H1 (cell line): Measurements from ENCODE around the gene CUX1. TPM values are rescaled to one million over a fixed set of nuclear protein-coding genes. Genes with fewer than 3 reads are reported as not detected.

Source experiments
- CTCF ChIA-PET: fragments of 300-600 bp; sonication (Branson Sonifier 250); formaldehyde crosslinking; loops from one replicate; lab custom pipeline; 2021; ENCODE audit not compliant: partially characterized antibody; lab: Charles Lee
- POLR2A ChIA-PET: fragments of 300-600 bp; sonication (Branson Sonifier 250); formaldehyde crosslinking; loops from one replicate; lab custom pipeline; 2021; ENCODE audit warnings: inconsistent platforms; ENCODE audit not compliant: partially characterized antibody; lab: Charles Lee
- DNase-seq, 2 experiments: peaks; one replicate each; pipeline versions ENCODE4 v3.0.0 to v3.0.0-alpha.2; 2010 to 2022; ENCODE audit warnings: low spot score in 2 of 2, low read depth in 1 of 2, mixed read lengths in 1 of 2
- FAIRE-seq: peaks from 2 replicates; lab custom pipeline; 2011; peaks lifted over from hg19 to GRCh38; lab: Jason Lieb, UNC
- H2AFZ ChIP-seq: 2 replicates; pipeline ENCODE4 v1.8.1; 2012; ENCODE audit warnings: low read length, inconsistent platforms
- H2AK5ac ChIP-seq: 2 replicates; pipeline ENCODE4 v1.6.1; 2013; ENCODE audit warnings: low read depth, low read length
- H2BK120ac ChIP-seq: replicated peaks from 2 replicates; pipeline ENCODE3; 2013; ENCODE audit warnings: low read depth, low read length, inconsistent platforms
- H2BK12ac ChIP-seq: 2 replicates; pipeline ENCODE4 v1.6.1; 2013; ENCODE audit warnings: low read depth, low read length
- H2BK15ac ChIP-seq: 2 replicates; pipeline ENCODE4 v1.6.1; 2013; ENCODE audit warnings: low read length
- H2BK20ac ChIP-seq: 2 replicates; pipeline ENCODE4 v1.6.1; 2013; ENCODE audit warnings: low read length
- H2BK5ac ChIP-seq: 2 replicates; pipeline ENCODE4 v1.6.1; 2013; ENCODE audit warnings: low read depth, low read length
- H3K14ac ChIP-seq: 2 replicates; pipeline ENCODE4 v1.6.1; 2013; ENCODE audit warnings: inconsistent platforms; ENCODE audit not compliant: insufficient read length
- H3K18ac ChIP-seq: 2 replicates; pipeline ENCODE4 v1.6.1; 2013; ENCODE audit warnings: low read length; ENCODE audit errors: extremely low read depth
- H3K23ac ChIP-seq: 2 replicates; pipeline ENCODE4 v1.6.1; 2013; ENCODE audit warnings: inconsistent platforms; ENCODE audit not compliant: insufficient read length
- H3K23me2 ChIP-seq: 2 replicates; pipeline ENCODE4 v1.6.1; 2013; ENCODE audit warnings: low read depth, low read length
- H3K27ac ChIP-seq: 2 replicates; pipeline ENCODE4 v1.6.1; 2011; ENCODE audit warnings: low read depth, low read length, inconsistent platforms
- H3K27me3 ChIP-seq, 4 experiments: replicated peaks in 1 of 4; 1 replicate in 1 of 4; 2 replicates in 3 of 4; pipeline versions ENCODE4 v1.6.1 to v1.8.1; 2011 to 2013; ENCODE audit warnings: low read length in 3 of 4, mild to moderate bottlenecking in 3 of 4, inconsistent platforms in 2 of 4, mixed read lengths in 2 of 4, moderate library complexity in 1 of 4; ENCODE audit not compliant: control insufficient read depth in 3 of 4, insufficient read depth in 3 of 4; ENCODE audit errors: extremely low read depth in 1 of 4
- H3K36me3 ChIP-seq, 4 experiments: 2 replicates each; pipeline versions ENCODE4 v1.6.1 to v1.8.1; 2011 to 2013; ENCODE audit warnings: mild to moderate bottlenecking in 4 of 4, low read length in 3 of 4, moderate library complexity in 2 of 4, control low read depth in 1 of 4, inconsistent platforms in 1 of 4; ENCODE audit not compliant: insufficient read depth in 4 of 4, control insufficient read depth in 2 of 4
- H3K4ac ChIP-seq: replicated peaks from 2 replicates; pipeline ENCODE3; 2013; ENCODE audit warnings: low read length, low read depth, mixed read lengths, inconsistent platforms; ENCODE audit not compliant: insufficient read length
- H3K4me1 ChIP-seq, 4 experiments: replicated peaks in 1 of 4; 1 replicate in 1 of 4; 2 replicates in 3 of 4; pipeline versions ENCODE4 v1.6.1 to v1.8.1; 2011 to 2013; ENCODE audit warnings: low read length in 3 of 4, inconsistent platforms in 2 of 4, mixed read lengths in 1 of 4; ENCODE audit not compliant: insufficient read depth in 4 of 4, control insufficient read depth in 3 of 4
- H3K4me2 ChIP-seq, 2 experiments: 2 replicates each; pipeline versions ENCODE4 v1.6.1 to v1.8.1; 2011 to 2013; ENCODE audit warnings: low read depth in 2 of 2, low read length in 2 of 2, control low read depth in 1 of 2, inconsistent platforms in 1 of 2, mild to moderate bottlenecking in 1 of 2; ENCODE audit not compliant: insufficient read depth in 1 of 2
- H3K4me3 ChIP-seq, 4 experiments: fragments of 200-600, 300-600 bp in 1 of 4; sonication (generic), shearing (Covaris generic), sonication (Bioruptor Twin) in 1 of 4; 2 replicates each; pipeline versions ENCODE4 v1.5.1 to v1.8.1; 2011 to 2016; ENCODE audit warnings: low read length in 4 of 4, low read depth in 3 of 4, control low read depth in 2 of 4, inconsistent platforms in 2 of 4, mild to moderate bottlenecking in 2 of 4, mixed read lengths in 1 of 4, moderate library complexity in 1 of 4; ENCODE audit not compliant: insufficient read depth in 2 of 4; ENCODE audit errors: extremely low read depth in 1 of 4
- H3K56ac ChIP-seq: replicated peaks from 2 replicates; pipeline ENCODE3; 2013; ENCODE audit warnings: low read depth, mild to moderate bottlenecking, mixed read lengths, low read length, inconsistent platforms; ENCODE audit not compliant: insufficient read length
- H3K79me1 ChIP-seq: 2 replicates; pipeline ENCODE4 v1.6.1; 2013; ENCODE audit warnings: low read depth, low read length, control low read depth
- H3K79me2 ChIP-seq, 2 experiments: 2 replicates each; pipeline versions ENCODE4 v1.6.1 to v1.8.1; 2012 to 2013; ENCODE audit warnings: low read length in 2 of 2, mild to moderate bottlenecking in 2 of 2, inconsistent platforms in 1 of 2; ENCODE audit not compliant: insufficient read depth in 2 of 2, control insufficient read depth in 1 of 2
- H3K9ac ChIP-seq, 4 experiments: replicated peaks in 1 of 4; 1 replicate in 1 of 4; 2 replicates in 3 of 4; pipeline versions ENCODE4 v1.6.1 to v1.8.1; 2011 to 2013; ENCODE audit warnings: low read depth in 3 of 4, low read length in 3 of 4, control low read depth in 2 of 4, mild to moderate bottlenecking in 2 of 4, moderate library complexity in 2 of 4, inconsistent platforms in 1 of 4; ENCODE audit errors: extremely low read depth in 1 of 4
- H3K9me3 ChIP-seq, 2 experiments: 2 replicates each; pipeline versions ENCODE4 v1.6.1 to v1.8.1; 2012 to 2013; ENCODE audit warnings: mild to moderate bottlenecking in 2 of 2, moderate library complexity in 2 of 2, control low read depth in 1 of 2, inconsistent platforms in 1 of 2, low read depth in 1 of 2, low read length in 1 of 2, mixed read lengths in 1 of 2; ENCODE audit not compliant: insufficient read depth in 2 of 2
- H4K20me1 ChIP-seq, 2 experiments: replicated peaks in 1 of 2; 2 replicates each; pipeline versions ENCODE3 to v1.8.1; 2011 to 2013; ENCODE audit warnings: inconsistent platforms in 2 of 2, low read length in 2 of 2, mild to moderate bottlenecking in 1 of 2; ENCODE audit not compliant: insufficient read depth in 2 of 2, control insufficient read depth in 1 of 2
- H4K5ac ChIP-seq: 2 replicates; pipeline ENCODE4 v1.6.1; 2013; ENCODE audit warnings: low read length, low read depth, mixed read lengths, inconsistent platforms; ENCODE audit not compliant: insufficient read length
- H4K8ac ChIP-seq: 2 replicates; pipeline ENCODE4 v1.8.0; 2013; ENCODE audit warnings: mild to moderate bottlenecking, moderate library complexity, low read length, inconsistent platforms; ENCODE audit not compliant: insufficient read depth; ENCODE audit errors: extremely low read depth
- H4K91ac ChIP-seq: replicated peaks from 2 replicates; pipeline ENCODE3; 2013; ENCODE audit warnings: low read length, mixed read lengths, inconsistent platforms; ENCODE audit not compliant: insufficient read length
- BACH1 ChIP-seq: IDR thresholded peaks from 2 replicates; pipeline ENCODE4 v1.6.1; 2012; ENCODE audit warnings: low read length, improper control_type of control experiment
- E2F6 ChIP-seq: IDR thresholded peaks from 2 replicates; pipeline ENCODE4 v1.6.1; 2012; ENCODE audit warnings: inconsistent platforms
- EZH2 ChIP-seq: fragments of 200-600 bp; sonication (generic); IDR thresholded peaks from 2 replicates; pipeline ENCODE4 v1.7.1; 2012; ENCODE audit warnings: low read depth, mild to moderate bottlenecking, moderate library complexity, low read length, inconsistent platforms; ENCODE audit not compliant: severe bottlenecking
- HDAC2 ChIP-seq, 2 experiments: fragments of 300-600 bp in 1 of 2; sonication (generic) in 1 of 2; IDR thresholded peaks; 2 replicates each; pipeline ENCODE4 v1.6.1; 2011 to 2012; ENCODE audit warnings: low read depth in 2 of 2, low read length in 2 of 2, mild to moderate bottlenecking in 2 of 2, moderate library complexity in 2 of 2, borderline replicate concordance in 1 of 2, inconsistent platforms in 1 of 2
- JUND ChIP-seq: IDR thresholded peaks from 2 replicates; pipeline ENCODE4 v1.6.1; 2011; ENCODE audit warnings: mild to moderate bottlenecking, improper control_type of control experiment, low read length
- KDM4A ChIP-seq: IDR thresholded peaks from one replicate; pipeline ENCODE4 v1.7.1; 2012; ENCODE audit warnings: low read depth, mild to moderate bottlenecking, moderate library complexity, low read length, inconsistent platforms; ENCODE audit not compliant: severe bottlenecking
- MAX ChIP-seq: IDR thresholded peaks from 2 replicates; pipeline ENCODE4 v1.6.1; 2012; ENCODE audit warnings: inconsistent platforms
- NANOG ChIP-seq: IDR thresholded peaks from 2 replicates; pipeline ENCODE4 v1.6.1; 2011; ENCODE audit warnings: low read length, low read depth, mild to moderate bottlenecking, inconsistent platforms; ENCODE audit not compliant: insufficient read depth, poor library complexity, severe bottlenecking
- SRF ChIP-seq: IDR thresholded peaks from 2 replicates; pipeline ENCODE4 v1.6.1; 2011; ENCODE audit warnings: mild to moderate bottlenecking, low read depth, low read length, moderate library complexity
- TAF1 ChIP-seq: IDR thresholded peaks from 2 replicates; pipeline ENCODE4 v1.6.1; 2011; ENCODE audit warnings: mild to moderate bottlenecking, low read depth, low read length
- TCF12 ChIP-seq: IDR thresholded peaks from 2 replicates; pipeline ENCODE4 v1.6.1; 2011; ENCODE audit warnings: low read depth, mild to moderate bottlenecking, low read length
- WGBS, 2 experiments: shearing (Covaris generic) in 1 of 2; methylation state at CpG; one replicate each; pipeline versions ENCODE4 v1.1.6 to v1.1.7; 2013 to 2015; ENCODE audit warnings: low lambda C conversion rate in 2 of 2, mixed read lengths in 2 of 2, inconsistent platforms in 1 of 2, low coverage in 1 of 2, missing lambda C conversion rate in 1 of 2; ENCODE audit not compliant: insufficient replicate concordance in 2 of 2, insufficient coverage in 1 of 2, insufficient read length in 1 of 2; ENCODE audit errors: extremely low coverage in 1 of 2, missing lambda C conversion rate in 1 of 2; 5-methylcytosine and 5-hydroxymethylcytosine counted together
- polyA plus RNA-seq, 7 experiments: library from polyadenylated mRNA; depleted of rRNA in 3 of 7; stranded (reverse) in 5 of 7; unstranded in 2 of 7; fragments of >200 nt in 5 of 7; fragments of 200-250 nt in 2 of 7; gene quantifications; 1 replicate in 5 of 7; 2 replicates in 1 of 7; 4 replicates in 1 of 7; pipeline versions ENCODE4 v1.2.1 to v1.2.3, GENCODE V29; 2011 to 2013; ENCODE audit warnings: missing spikeins in 2 of 7, mixed read lengths in 2 of 7
- total RNA-seq: library from RNA; stranded (reverse); fragmentation: NEBNext Ultra II Directional; extraction: Animal tissue kit (Norgen Biotek cat#: 25700); gene quantifications from 2 replicates; pipeline ENCODE4 v1.2.1, GENCODE V29; 2021

CUX1 gene
- total and polyA plus RNA-seq, 2 of the 8 experiments (the other 6 are each of a cell fraction or from before 2014, with no cell fraction given): 21.6 to 65.9 TPM

- ChIA-PET POLR2A (interaction anchor here (0.7 kb wide), 1 partner anchor 96 kb away, joined by 4 read pairs; no protein-coding TSS in a partner anchor), CTCF (interaction anchor here (0.8 to 12.9 kb wide), 14 partner anchors 8 to 698 kb away, joined by 3 to 134 read pairs (median 4); partner anchors contain the start of genes ALKBH4 and LRWD1)
- peaks cover 2 to 9% of the 10 kb centered on the region in 2 experiments for H4K20me1 ChIP-seq
- H2BK15ac ChIP-seq: no peak overlapping the region
- no peaks in the 10 kb centered on the region; a peak in 1 of 8 replicates for H3K36me3 ChIP-seq
- H3K79me1 ChIP-seq: no peaks in the 10 kb centered on the region
- peak overlapping the region; percentile 75; the same call in 1 of the 2 replicates for H2BK12ac ChIP-seq
- H3K4ac ChIP-seq: no peak overlapping the region
- no peaks in the 10 kb centered on the region for H3K79me2 ChIP-seq
- no peak overlapping the region for H3K56ac ChIP-seq
- H3K23ac ChIP-seq: no peak overlapping the region
- no peak overlapping the region for H4K91ac ChIP-seq
- no peaks in the 10 kb centered on the region; a peak in 1 of 4 replicates for H3K9me3 ChIP-seq
- peaks cover 2% of the 10 kb centered on the region; the same call in 1 of the 2 replicates for H3K23me2 ChIP-seq
- peak overlapping the region in 1 of 4 experiments; percentile 25; a peak in 1 of 8 replicates for H3K4me3 ChIP-seq
- H2BK20ac ChIP-seq: no peak overlapping the region
- H3K4me2 ChIP-seq: peak overlapping the region; percentile 12 to 39; a peak in 3 of 4 replicates
- H3K14ac ChIP-seq: no peak overlapping the region
- H4K8ac ChIP-seq: peak overlapping the region; percentile 86
- H3K27ac ChIP-seq: no peak overlapping the region
- H2BK120ac ChIP-seq: no peak overlapping the region
- WGBS, 2 experiments: 41% methylated on average over 45 of the region's 84 CpGs; no CpG with 5 or more reads in 1 of the 2 experiments
- no peak overlapping the region for H2AFZ ChIP-seq
- no peak overlapping the region for H3K9ac ChIP-seq
- H4K5ac ChIP-seq: no peak overlapping the region
- DNase-seq (peak; percentile 38 to 94), FAIRE-seq (no peak)
- peaks cover 0 to 9% (median 2%) of the 10 kb centered on the region in 4 experiments; a peak in 3 of 7 replicates for H3K4me1 ChIP-seq
- peak overlapping the region; percentile 24; the same call in 1 of the 2 replicates for H2BK5ac ChIP-seq
- H3K18ac ChIP-seq: no peak overlapping the region
- no peak overlapping the region for H2AK5ac ChIP-seq
- peaks cover 0 to 7% (median 3%) of the 10 kb centered on the region in 4 experiments; a peak in 4 of 7 replicates for H3K27me3 ChIP-seq
- TF ChIP-seq EZH2 (no peak), E2F6 (peak; percentile 97), TAF1 (no peak), HDAC2 (IDR thresholded peaks at IDR 0.05; ENCODE audit: borderline replicate concordance in 1 of 2, low read depth in 2 of 2, low read length in 2 of 2) (peak in 1 of 2 experiments; percentile 62; a peak in 1 of 4 replicates), NANOG (no peak), JUND (no peak), MAX (peak; percentile 94), BACH1 (no peak), TCF12 (no peak), KDM4A (peak; percentile 45), SRF (no peak)
These were observed 483.3 kb downstream of the CUX1 start for GRCh38 chr7:102300643-102301221.
